Myocyte (in vitro differentiated cells): ENCODE data around the gene MED19. TPM values are rescaled to one million over a fixed set of nuclear protein-coding genes. Genes with fewer than 3 reads are reported as not detected.
"Not testable (repeated sequence)": the region's sequence is repeated elsewhere in the genome, so short reads cannot be mapped to it uniquely, and the experiment has no call there.

Experiments used
- DNase-seq: peaks from one replicate; pipeline ENCODE4 v3.0.0-alpha.2; 2012; ENCODE audit warnings: low read depth
- total RNA-seq: library from RNA; depleted of rRNA; stranded (reverse); fragments of >200 nt; gene quantifications from 2 replicates; pipeline ENCODE4 v1.2.3, GENCODE V29; 2014

MED19 gene
- total RNA-seq, 1 donor from 2014 or later = 31.8 TPM

GRCh38 chr11:57705432-57705831 is 6.6 kb downstream of the MED19 start:
- not testable (repeated sequence) for DNase-seq

GRCh38 chr11:57704932-57705331 is 7.1 kb downstream of the MED19 start:
- DNase-seq = no peak

GRCh38 chr11:57703341-57703740 is 8.7 kb downstream of the MED19 start:
- DNase-seq = no peak

GRCh38 chr11:57700425-57700824 is 11.6 kb downstream of the MED19 start:
- DNase-seq = no peak

- no peak for DNase-seq
These were observed 12.2 kb downstream of the MED19 start for GRCh38 chr11:57699813-57700212.

- DNase-seq = no peak
These were observed 13.1 kb downstream of the MED19 start for GRCh38 chr11:57698843-57699365.

- not testable (repeated sequence) for DNase-seq
These were observed 21.5 kb downstream of the MED19 start for GRCh38 chr11:57690474-57690873.

GRCh38 chr11:57681168-57681567 is 30.8 kb downstream of the MED19 start:
- DNase-seq = no peak

- no peak for DNase-seq
These were observed 31.5 kb downstream of the MED19 start for GRCh38 chr11:57680552-57680874.

- DNase-seq = no peak
These were observed 32.6 kb downstream of the MED19 start for GRCh38 chr11:57679396-57679795.

- no peak for DNase-seq
These were observed 36.7 kb downstream of the MED19 start for GRCh38 chr11:57675176-57675941.

GRCh38 chr11:57674251-57674650 is 37.8 kb downstream of the MED19 start:
- DNase-seq = no peak

- no peak for DNase-seq
These were observed 43.6 kb downstream of the MED19 start for GRCh38 chr11:57668434-57668782.

GRCh38 chr11:57667736-57668433 is 44.1 kb downstream of the MED19 start, which contains the start of gene ZDHHC5:
TSS of gene ZDHHC5 (plus strand) at chr11:57668114. CDS start at chr11:57673091, 4,977 bp downstream.
- DNase-seq = peak; percentile 99

- DNase-seq = peak; percentile 99
These were observed 44.8 kb downstream of the MED19 start for GRCh38 chr11:57667117-57667735.

GRCh38 chr11:57663975-57664374 is 48.0 kb downstream of the MED19 start:
- DNase-seq = no peak

- no peak for DNase-seq
These were observed 49.1 kb downstream of the MED19 start for GRCh38 chr11:57662893-57663292.

- DNase-seq = no peak
These were observed 52.3 kb downstream of the MED19 start for GRCh38 chr11:57659669-57660068.

GRCh38 chr11:57658023-57658361 is 54.0 kb downstream of the MED19 start:
- DNase-seq = no peak

- peak; percentile 99 for DNase-seq
These were observed 54.6 kb downstream of the MED19 start, which contains the start of gene CLP1 for GRCh38 chr11:57657194-57658022. TSS of gene CLP1 (plus strand) at chr11:57657762. CDS start at chr11:57659477, 1,715 bp downstream.

- no peak for DNase-seq
These were observed 55.2 kb downstream of the MED19 start for GRCh38 chr11:57656885-57657193.
